HepG2 (cell line): ENCODE data around the gene PCBP2. TPM values are rescaled to one million over a fixed set of nuclear protein-coding genes. Genes with fewer than 3 reads are reported as not detected.

ENCODE experiments used
- ARNT2 ChIP-seq: sonication (generic); formaldehyde crosslinking; IDR thresholded peaks from 2 replicates; pipeline ENCODE4 v1.8.0; 2022; ENCODE audit warnings: mild to moderate bottlenecking, low read depth, missing genetic modification reagents, moderate library complexity
- ARNTL ChIP-seq: sonication (generic); formaldehyde crosslinking; IDR thresholded peaks from 2 replicates; pipeline ENCODE4 v1.4.0; 2020; ENCODE audit warnings: mild to moderate bottlenecking, missing genetic modification reagents
- CENPX ChIP-seq: sonication (generic); formaldehyde crosslinking; IDR thresholded peaks from 2 replicates; pipeline ENCODE4 v1.9.0; 2021; ENCODE audit warnings: mild to moderate bottlenecking, missing genetic modification reagents, moderate library complexity
- FIP1L1 ChIP-seq: fragments of 200-400 bp; formaldehyde crosslinking; IDR thresholded peaks from 2 replicates; pipeline ENCODE4 v1.6.1; 2018; ENCODE audit warnings: low read depth, mild to moderate bottlenecking, low read length, moderate library complexity, borderline replicate concordance; ENCODE audit not compliant: insufficient read depth
- FOXJ3 ChIP-seq: sonication (generic); formaldehyde crosslinking; IDR thresholded peaks from 2 replicates; pipeline ENCODE4 v1.4.0; 2020; ENCODE audit warnings: missing genetic modification reagents, mild to moderate bottlenecking, borderline replicate concordance
- HNRNPK ChIP-seq: fragments of 200-400 bp; formaldehyde crosslinking; IDR thresholded peaks from 2 replicates; pipeline ENCODE4 v1.6.1; 2018; ENCODE audit warnings: low read length, low read depth, moderate library complexity, mild to moderate bottlenecking; ENCODE audit not compliant: poor library complexity, severe bottlenecking
- KLF13 ChIP-seq: sonication (generic); formaldehyde crosslinking; IDR thresholded peaks from 2 replicates; pipeline ENCODE4 v1.4.0; 2020; ENCODE audit warnings: mild to moderate bottlenecking, missing genetic modification reagents
- NCOA1 ChIP-seq: sonication (generic); formaldehyde crosslinking; IDR thresholded peaks from 2 replicates; pipeline ENCODE4 v1.9.0; 2021; ENCODE audit warnings: missing genetic modification reagents
- POLR2G ChIP-seq: fragments of 200-400 bp; formaldehyde crosslinking; IDR thresholded peaks from 2 replicates; pipeline ENCODE4 v1.6.1; 2018; ENCODE audit warnings: mild to moderate bottlenecking, low read depth, low read length, moderate library complexity
- RARA ChIP-seq: IDR thresholded peaks from 2 replicates; pipeline ENCODE4 v1.6.1; 2016; ENCODE audit warnings: missing genetic modification reagents, missing compliant biosample characterization
- RBM22 ChIP-seq: fragments of 200-400 bp; formaldehyde crosslinking; optimal IDR thresholded peaks from 2 replicates; pipeline ENCODE3; 2017; ENCODE audit warnings: mild to moderate bottlenecking, low read length, moderate library complexity
- YEATS2 ChIP-seq: sonication (generic); formaldehyde crosslinking; IDR thresholded peaks from 2 replicates; pipeline ENCODE4 v1.4.0; 2020; ENCODE audit warnings: missing genetic modification reagents, borderline replicate concordance
- ZFX ChIP-seq: sonication (generic); formaldehyde crosslinking; IDR thresholded peaks from 2 replicates; pipeline ENCODE4 v1.4.0; 2020; ENCODE audit warnings: mild to moderate bottlenecking, low read depth, missing genetic modification reagents, moderate library complexity
- ZNF343 ChIP-seq: sonication (generic); formaldehyde crosslinking; IDR thresholded peaks from 2 replicates; pipeline ENCODE4 v1.4.0; 2020; ENCODE audit warnings: mild to moderate bottlenecking, missing genetic modification reagents
- ZNF609 ChIP-seq: sonication (generic); formaldehyde crosslinking; IDR thresholded peaks from 2 replicates; pipeline ENCODE4 v1.4.0; 2020; ENCODE audit warnings: mild to moderate bottlenecking, missing genetic modification reagents, borderline replicate concordance
- ZNF768 ChIP-seq: sonication (generic); formaldehyde crosslinking; IDR thresholded peaks from 2 replicates; pipeline ENCODE4 v1.4.0; 2020; ENCODE audit warnings: missing genetic modification reagents
- polyA plus RNA-seq, 8 experiments: library from polyadenylated mRNA; depleted of rRNA in 3 of 8; stranded (reverse) in 7 of 8; unstranded in 1 of 8; fragments of >200 nt; fragmentation: Illumina TruSeq in 4 of 8; extraction: Trizol in 4 of 8; gene quantifications; 2 replicates each; pipeline versions ENCODE4 v1.2.1 to v1.2.3, GENCODE V29; 2011 to 2016; ENCODE audit warnings: low read depth in 4 of 8, missing spikeins in 1 of 8, mixed read lengths in 1 of 8; ENCODE audit not compliant: insufficient read depth in 1 of 8
- total RNA-seq, 5 experiments: library from RNA; depleted of rRNA; stranded (reverse); fragments of >200 nt; fragmentation: Illumina TruSeq; extraction: Trizol; gene quantifications; 2 replicates each; pipeline ENCODE4 v1.2.3, GENCODE V29; 2016; ENCODE audit warnings: low read depth in 1 of 5
- TF ChIP-seq, protein P1 (sequence below): sonication (generic); formaldehyde crosslinking; IDR thresholded peaks from 2 replicates; pipeline ENCODE4 v1.4.0; 2020; ENCODE audit warnings: missing genetic modification reagents
- TF ChIP-seq, protein P2 (sequence below): sonication (generic); formaldehyde crosslinking; IDR thresholded peaks from 2 replicates; pipeline ENCODE4 v1.4.0; 2020; ENCODE audit warnings: missing genetic modification reagents
- TF ChIP-seq, protein P3 (sequence below): sonication (generic); formaldehyde crosslinking; IDR thresholded peaks from 2 replicates; pipeline ENCODE4 v1.8.0; 2022; ENCODE audit warnings: missing genetic modification reagents, mild to moderate bottlenecking, borderline replicate concordance

PCBP2 gene
- total and polyA plus RNA-seq, 2 of the 13 experiments (the other 11 are each of a cell fraction or from before 2014, with no cell fraction given) = 154 to 345 TPM

- peak; percentile 17; the same call in 1 of the 2 replicates for TF ChIP-seq ZNF609 (CRISPR knock-in tag)
- TF ChIP-seq, protein P1, sequence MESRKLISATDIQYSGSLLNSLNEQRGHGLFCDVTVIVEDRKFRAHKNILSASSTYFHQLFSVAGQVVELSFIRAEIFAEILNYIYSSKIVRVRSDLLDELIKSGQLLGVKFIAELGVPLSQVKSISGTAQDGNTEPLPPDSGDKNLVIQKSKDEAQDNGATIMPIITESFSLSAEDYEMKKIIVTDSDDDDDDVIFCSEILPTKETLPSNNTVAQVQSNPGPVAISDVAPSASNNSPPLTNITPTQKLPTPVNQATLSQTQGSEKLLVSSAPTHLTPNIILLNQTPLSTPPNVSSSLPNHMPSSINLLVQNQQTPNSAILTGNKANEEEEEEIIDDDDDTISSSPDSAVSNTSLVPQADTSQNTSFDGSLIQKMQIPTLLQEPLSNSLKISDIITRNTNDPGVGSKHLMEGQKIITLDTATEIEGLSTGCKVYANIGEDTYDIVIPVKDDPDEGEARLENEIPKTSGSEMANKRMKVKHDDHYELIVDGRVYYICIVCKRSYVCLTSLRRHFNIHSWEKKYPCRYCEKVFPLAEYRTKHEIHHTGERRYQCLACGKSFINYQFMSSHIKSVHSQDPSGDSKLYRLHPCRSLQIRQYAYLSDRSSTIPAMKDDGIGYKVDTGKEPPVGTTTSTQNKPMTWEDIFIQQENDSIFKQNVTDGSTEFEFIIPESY (CRISPR knock-in tag) = no peak
- TF ChIP-seq HNRNPK = peak; percentile 43
- TF ChIP-seq CENPX = no peak
- TF ChIP-seq YEATS2 (CRISPR knock-in tag) = no peak
- TF ChIP-seq FOXJ3 (CRISPR knock-in tag) = no peak
- TF ChIP-seq ZNF768 (CRISPR knock-in tag) = peak; percentile 37; the same call in 1 of the 2 replicates
- TF ChIP-seq ARNTL (CRISPR knock-in tag) = no peak
- no peak for TF ChIP-seq RARA (CRISPR knock-in tag)
- TF ChIP-seq POLR2G = 0 out of 2 replicates have a peak, but pooled peaks have one; percentile 16
- 0 out of 2 replicates have a peak, but pooled peaks have one; percentile 32 for TF ChIP-seq NCOA1 (CRISPR knock-in tag)
- 0 out of 2 replicates have a peak, but pooled peaks have one; percentile 45 for TF ChIP-seq ARNT2 (CRISPR knock-in tag)
- 0 out of 2 replicates have a peak, but pooled peaks have one; percentile 24 for TF ChIP-seq ZNF343 (CRISPR knock-in tag)
- TF ChIP-seq ZFX (CRISPR knock-in tag) = peak; percentile 19; the same call in 1 of the 2 replicates
- TF ChIP-seq, protein P2, sequence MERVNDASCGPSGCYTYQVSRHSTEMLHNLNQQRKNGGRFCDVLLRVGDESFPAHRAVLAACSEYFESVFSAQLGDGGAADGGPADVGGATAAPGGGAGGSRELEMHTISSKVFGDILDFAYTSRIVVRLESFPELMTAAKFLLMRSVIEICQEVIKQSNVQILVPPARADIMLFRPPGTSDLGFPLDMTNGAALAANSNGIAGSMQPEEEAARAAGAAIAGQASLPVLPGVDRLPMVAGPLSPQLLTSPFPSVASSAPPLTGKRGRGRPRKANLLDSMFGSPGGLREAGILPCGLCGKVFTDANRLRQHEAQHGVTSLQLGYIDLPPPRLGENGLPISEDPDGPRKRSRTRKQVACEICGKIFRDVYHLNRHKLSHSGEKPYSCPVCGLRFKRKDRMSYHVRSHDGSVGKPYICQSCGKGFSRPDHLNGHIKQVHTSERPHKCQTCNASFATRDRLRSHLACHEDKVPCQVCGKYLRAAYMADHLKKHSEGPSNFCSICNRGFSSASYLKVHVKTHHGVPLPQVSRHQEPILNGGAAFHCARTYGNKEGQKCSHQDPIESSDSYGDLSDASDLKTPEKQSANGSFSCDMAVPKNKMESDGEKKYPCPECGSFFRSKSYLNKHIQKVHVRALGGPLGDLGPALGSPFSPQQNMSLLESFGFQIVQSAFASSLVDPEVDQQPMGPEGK (CRISPR knock-in tag) = peak; percentile 60; the same call in 1 of the 2 replicates
- TF ChIP-seq, protein P3, sequence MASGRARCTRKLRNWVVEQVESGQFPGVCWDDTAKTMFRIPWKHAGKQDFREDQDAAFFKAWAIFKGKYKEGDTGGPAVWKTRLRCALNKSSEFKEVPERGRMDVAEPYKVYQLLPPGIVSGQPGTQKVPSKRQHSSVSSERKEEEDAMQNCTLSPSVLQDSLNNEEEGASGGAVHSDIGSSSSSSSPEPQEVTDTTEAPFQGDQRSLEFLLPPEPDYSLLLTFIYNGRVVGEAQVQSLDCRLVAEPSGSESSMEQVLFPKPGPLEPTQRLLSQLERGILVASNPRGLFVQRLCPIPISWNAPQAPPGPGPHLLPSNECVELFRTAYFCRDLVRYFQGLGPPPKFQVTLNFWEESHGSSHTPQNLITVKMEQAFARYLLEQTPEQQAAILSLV (CRISPR knock-in tag) = 0 out of 2 replicates have a peak, but pooled peaks have one; percentile 36
- 0 out of 2 replicates have a peak, but pooled peaks have one; percentile 25 for TF ChIP-seq KLF13 (CRISPR knock-in tag)
- TF ChIP-seq FIP1L1 = 0 out of 2 replicates have a peak, but pooled peaks have one; percentile 46
- peak; percentile 92 for TF ChIP-seq RBM22
Observed at GRCh38 chr12:53482626-53483168, 30.8 kb downstream of the PCBP2 start (continued).
